Activated CD4-positive, alpha-beta T cell treated with anti-CD3 and anti-CD28 coated beads, Interleukin-10, Interleukin-2, amounts not matched to agents 100 ng/mL and 50 ng/mL, durations not matched to agents 16 hours and 8 hours (primary cell): ENCODE measurements around the gene NTNG2.
A peak's percentile ranks its signal among the peaks of the same experiment; 100 is the strongest.
"Not testable (repeated sequence)": the region's sequence is repeated elsewhere in the genome, so short reads cannot be mapped to it uniquely, and the experiment has no call there.

Experiments used
- DNase-seq: peaks from one replicate; pipeline ENCODE4 v3.0.0-alpha.2; 2020

NTNG2 gene

GRCh38 chr9:132161743-132162184 lies at the start of gene NTNG2:
TSS of gene NTNG2 (plus strand) at chr9:132162058. CDS start at chr9:132166832, 4,774 bp downstream.
- DNase-seq = no peak

GRCh38 chr9:132114102-132114707 lies 47.7 kb upstream of the NTNG2 start:
- DNase-seq = peak; percentile 32

DNA sequence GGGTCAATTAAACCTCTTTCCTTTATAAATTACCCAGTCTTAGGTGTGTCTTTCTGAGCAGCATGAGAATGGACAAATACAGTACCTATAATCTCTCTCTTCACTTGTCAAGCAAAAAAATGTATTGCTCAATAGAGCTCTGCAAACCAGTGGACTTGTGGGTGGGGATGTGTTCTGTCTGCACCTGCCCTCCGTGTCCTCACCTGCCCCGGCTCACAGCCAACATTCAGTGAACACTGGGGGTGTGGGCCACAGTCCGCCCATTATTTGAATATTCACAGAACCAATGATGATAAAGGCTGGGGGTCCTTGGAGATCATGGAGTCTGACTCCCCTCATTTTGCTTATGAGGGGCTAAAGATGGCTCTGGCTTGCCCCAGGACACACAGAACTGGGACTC lies 45.3 kb upstream of the NTNG2 start:
- DNase-seq = no peak

DNA sequence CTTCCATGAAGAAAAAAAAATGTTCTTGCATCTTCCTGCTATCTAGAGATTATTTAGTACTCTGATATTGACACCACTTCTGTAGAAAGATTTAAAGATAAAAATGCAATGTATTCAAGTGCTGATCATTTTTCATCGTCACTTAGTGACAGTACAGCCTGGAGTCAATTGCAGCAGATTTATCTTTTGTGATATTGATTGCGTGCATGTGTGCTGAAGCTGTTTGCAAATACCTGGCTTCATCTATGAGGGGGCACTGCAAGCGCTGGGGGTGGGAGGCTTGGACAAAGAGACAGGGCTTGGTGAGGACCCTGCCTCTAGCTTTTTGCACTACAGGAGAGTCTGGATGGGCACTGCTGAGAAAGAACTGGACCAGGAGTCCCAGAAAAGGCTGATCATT lies 44.2 kb upstream of the NTNG2 start:
- DNase-seq = no peak

DNA sequence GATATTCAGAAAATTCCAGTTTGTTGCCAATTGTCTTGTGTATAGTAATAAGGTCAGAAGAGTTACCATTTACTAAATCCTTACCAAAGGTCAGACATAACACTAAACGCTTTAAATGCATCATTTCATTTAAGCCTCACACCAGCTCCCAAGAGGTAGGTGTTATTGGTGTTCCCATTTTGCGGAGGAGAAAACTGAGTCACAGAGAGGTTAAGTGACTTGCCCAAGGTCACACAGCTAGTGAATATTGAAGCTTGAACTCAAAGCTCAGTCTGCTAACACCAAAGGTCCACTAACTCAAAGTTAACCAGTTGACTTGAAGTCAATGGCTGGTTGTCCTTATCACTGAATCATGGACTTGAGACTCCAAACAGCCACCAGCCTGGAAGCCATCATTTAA lies 40.8 kb upstream of the NTNG2 start:
- no peak for DNase-seq

- DNase-seq = no peak
Observed at GRCh38 chr9:132124800-132125199, 37.1 kb upstream of the NTNG2 start.

DNA sequence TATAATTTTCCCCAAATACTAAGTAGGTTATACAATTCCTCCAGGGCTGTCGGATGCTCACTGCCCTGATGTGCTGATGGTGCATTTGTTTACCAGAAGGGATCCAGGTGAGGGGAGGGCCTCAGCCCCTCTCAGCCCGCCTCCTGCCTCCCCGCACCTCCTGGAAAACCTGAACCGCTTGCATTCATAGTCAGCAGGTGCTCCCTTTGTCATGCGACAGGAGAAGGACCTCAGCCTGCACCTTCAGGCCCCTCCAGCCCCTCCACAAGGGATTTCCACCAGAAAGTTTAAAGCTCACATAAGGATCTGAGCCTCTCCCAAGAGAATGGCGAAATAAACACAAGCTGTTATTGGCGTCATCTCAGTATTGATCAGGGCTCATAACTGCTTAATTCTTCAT lies 36.5 kb upstream of the NTNG2 start:
- no peak for DNase-seq

DNA sequence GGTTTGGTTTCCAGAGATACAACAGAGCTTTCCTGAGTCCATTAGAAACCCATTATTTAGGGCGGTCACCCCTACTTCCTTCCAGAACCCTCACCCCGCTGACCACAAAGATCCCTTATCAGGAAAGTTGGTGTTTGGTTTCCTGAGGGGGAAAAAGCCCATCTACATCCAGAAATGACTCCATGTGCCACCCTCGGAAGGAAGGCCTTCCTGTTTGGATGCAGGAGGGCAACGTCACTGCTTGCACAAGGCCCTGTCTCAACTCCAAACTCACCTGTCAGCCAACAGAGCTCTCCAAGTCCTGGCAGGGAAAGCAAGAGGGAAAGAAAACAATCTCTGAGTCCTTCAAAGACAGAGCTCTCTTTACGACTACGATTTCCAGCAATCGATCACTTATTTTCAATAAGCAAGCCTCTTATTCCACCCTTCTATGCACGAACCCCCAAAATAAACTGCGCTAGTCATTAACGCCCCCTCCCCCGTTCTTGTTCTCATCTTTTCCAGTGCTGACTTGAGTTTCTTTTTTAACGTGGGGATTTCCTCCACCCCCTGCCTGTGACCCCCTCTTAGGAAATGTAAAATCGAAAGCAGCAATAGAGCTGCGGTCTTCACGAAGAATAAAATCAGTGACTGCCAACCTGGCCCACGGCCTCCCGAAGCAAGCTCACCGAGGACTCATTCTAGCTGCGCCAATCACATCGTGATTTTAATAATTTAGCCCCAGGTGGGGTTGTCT lies 35.7 kb upstream of the NTNG2 start:
- DNase-seq = peak; percentile 40

DNA sequence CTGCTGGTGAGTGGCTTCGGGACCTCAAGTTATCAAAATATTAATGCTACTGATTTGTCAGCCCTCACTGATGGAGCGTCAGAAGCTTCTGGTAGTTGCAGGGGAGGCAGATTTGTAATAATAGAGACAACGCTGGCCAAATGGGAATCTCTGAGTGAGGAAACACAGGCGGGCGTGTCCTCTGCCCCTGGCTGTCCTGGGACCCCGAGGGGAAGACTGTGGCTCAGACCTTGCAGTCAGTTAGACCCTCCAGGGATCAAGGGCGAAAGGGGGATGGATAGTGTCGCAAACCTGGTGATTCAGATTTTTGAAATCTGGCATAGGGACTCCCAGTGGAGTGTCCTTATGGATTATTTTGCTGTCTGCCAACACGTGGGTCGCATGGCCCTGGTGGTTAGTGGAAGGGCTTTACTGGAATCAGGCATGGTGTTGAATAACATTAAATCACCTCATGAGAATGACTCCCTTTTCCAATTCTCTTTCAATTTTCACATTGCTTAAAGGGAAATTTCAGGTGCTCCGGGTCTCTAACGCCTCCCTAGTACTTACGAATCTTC lies 35.1 kb upstream of the NTNG2 start:
- DNase-seq = no peak

DNA sequence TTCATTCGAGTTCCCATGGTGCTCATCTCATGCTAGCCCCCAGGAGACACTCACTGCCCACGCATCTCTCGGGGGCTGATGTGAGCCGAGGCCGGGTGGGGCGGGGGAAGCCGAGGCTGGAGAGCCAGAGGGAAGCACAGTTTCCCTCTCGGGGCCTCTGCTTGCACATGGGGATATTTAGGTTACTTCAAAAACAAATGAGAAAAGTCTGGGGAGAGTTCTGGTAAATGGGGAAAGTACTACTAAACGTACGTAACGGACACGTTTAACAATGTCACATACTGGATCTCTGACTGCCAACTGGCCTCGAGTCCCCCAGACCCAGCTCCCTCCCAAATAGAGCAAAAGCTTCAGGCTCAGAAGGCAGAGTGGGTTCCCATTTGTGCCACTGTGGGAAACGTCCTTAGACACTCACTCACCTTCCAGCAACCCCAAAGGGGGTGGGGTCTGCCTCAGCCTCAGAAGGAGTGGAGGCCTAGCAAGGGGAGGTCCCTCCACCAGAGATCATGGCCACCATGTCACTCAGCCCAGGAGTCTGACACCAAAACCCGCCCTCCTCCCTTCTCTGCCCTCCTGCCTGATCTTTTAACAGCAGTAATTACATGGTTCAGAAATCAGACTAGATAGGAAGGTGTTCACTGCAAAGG lies 33.8 kb upstream of the NTNG2 start:
- DNase-seq = no peak

GRCh38 chr9:132129535-132129934 lies 32.3 kb upstream of the NTNG2 start:
- DNase-seq = no peak

GRCh38 chr9:132134085-132134484 lies 27.8 kb upstream of the NTNG2 start:
- DNase-seq = not testable (repeated sequence)

DNA sequence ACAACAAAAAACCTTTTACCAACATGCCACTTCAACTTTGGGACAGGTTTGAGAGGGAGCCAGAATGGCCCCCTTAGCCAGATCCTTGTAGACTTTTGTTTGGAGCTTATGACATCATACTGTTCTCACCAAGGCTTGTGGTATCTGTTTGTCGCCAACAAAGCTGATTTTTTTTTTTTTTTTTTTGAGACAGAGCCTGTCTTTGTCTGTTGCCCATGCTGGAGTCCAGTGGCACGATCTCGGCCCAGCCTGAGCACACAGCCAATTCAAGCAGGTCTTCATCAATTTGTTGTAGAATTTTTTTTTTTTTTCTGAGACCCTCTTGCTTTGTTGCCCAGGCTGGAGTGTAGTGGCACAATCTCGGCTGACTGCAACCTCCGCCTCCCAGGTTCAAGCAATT lies 26.4 kb upstream of the NTNG2 start:
- DNase-seq = no peak

DNA sequence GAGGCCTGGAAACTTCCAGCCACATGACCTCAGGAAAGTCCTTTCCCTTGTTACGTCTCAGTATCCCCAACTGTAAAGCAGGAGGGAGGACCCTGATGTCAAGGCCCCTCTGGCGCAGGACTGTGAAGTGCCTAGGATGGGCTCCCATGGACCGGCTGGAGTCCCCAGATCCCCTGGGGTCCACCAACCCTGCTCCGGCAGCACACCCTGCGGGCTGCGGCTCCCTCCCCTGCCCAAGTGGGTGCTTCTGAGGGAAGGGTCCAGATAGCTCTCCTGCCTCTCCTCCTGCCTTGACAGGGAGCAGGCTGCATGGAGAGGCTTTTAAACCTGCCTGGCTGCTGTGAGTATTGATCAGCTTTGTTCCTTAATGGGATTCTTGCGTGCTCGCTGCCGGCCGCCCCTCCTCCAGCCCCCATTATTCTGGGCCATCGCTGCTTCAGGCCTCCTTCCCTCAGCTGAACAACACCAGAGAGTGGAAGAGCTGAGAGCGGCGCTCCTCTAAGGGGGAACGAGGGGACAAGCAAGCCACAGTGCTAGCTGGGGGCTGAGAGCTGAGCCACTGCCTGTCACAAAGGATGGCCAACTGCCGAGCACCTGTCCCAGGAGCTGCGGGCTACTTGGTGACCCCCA lies 25.6 kb upstream of the NTNG2 start:
- no peak for DNase-seq

GRCh38 chr9:132141344-132141947 lies 20.4 kb upstream of the NTNG2 start:
- DNase-seq = no peak

DNA sequence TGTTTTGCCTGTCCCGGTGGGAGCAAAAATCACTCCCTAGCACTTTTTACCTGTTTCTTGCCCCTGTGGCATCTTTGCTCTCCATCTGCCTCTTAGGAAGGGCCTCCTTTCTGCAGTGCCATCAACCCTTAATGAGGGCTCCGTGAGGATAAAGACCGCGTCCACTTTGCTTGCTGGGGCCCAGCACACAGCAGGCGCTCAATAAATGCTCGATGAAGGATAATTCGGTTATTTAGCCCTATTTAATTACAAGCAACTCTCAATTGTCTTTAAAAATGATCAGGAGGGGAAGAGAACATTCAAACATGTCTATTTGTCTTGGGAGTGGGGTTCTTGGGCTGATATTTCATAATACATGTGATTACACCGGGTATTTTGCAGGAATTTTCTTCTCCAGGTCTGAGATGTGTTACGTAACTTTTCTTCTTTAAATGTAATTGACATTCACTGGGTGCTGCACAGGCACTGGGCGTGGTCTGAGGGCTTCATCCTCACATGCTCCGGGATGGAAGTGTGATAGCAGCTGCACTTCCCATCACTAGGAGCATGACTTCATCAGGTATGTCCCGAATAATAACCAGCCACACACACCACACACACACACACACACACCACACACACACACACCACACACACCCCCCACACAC lies 19.8 kb upstream of the NTNG2 start:
- no peak for DNase-seq

DNA sequence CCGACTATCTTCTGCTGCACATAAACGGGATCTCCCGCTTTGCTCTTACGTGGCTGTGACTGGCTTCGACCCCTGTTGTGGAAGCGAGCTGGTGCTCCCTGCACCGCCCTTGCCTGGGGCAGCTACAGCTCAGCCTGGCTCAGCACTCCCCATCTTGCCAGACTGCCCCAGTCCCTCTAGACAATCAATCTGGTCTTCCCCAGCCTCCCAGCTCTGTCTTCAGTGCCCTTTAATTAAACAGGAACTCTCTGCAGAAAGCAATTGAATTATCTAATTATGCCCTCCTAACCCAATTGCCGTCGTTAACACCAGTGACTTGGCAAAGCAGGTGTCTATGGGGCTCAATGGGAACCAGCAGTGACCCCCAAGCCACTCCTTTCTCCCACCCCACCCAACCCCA lies 18.9 kb upstream of the NTNG2 start:
- DNase-seq = no peak

- no peak for DNase-seq
Observed at GRCh38 chr9:132143359-132143758, 18.5 kb upstream of the NTNG2 start.

- peak; percentile 86 for DNase-seq
Observed at GRCh38 chr9:132144708-132145365, 17.0 kb upstream of the NTNG2 start.

- no peak for DNase-seq
Observed at GRCh38 chr9:132146039-132146438, 15.8 kb upstream of the NTNG2 start.

- no peak for DNase-seq
Observed at GRCh38 chr9:132146575-132146974, 15.3 kb upstream of the NTNG2 start.

DNA sequence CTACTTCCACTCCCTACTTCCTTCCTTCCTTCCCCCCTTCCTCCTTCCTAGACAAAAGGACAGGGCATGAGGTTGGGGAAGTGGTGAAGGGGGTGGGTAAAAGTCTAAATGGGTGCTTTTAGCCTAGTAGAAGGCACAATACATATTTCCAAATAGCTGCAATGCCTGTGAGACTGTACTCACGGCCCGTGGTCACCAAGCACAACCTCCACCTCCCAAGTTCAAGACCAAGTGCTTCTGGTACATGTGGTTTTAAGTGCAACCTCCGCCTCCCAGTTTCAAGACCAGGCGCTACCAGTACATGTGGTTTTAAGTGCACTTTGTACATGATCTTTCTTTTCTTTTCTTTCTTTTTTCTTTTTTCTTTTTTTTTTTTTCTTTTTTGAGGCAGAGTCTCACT lies 14.5 kb upstream of the NTNG2 start:
- DNase-seq = peak; percentile 53
